GM19043 (cell line): ENCODE data around the gene FNDC3A.
A peak's percentile ranks its signal among the peaks of the same experiment; 100 is the strongest.
"Not testable (repeated sequence)": the region's sequence is repeated elsewhere in the genome, so short reads cannot be mapped to it uniquely, and the experiment has no call there.

Experiments used
- ATAC-seq: cut with Tn5 transposase; IDR thresholded peaks from one replicate; pipeline ENCODE4 v1.9.1; 2021; ENCODE audit warnings: low read depth; ENCODE audit not compliant: unreplicated experiment

The FNDC3A gene

DNA sequence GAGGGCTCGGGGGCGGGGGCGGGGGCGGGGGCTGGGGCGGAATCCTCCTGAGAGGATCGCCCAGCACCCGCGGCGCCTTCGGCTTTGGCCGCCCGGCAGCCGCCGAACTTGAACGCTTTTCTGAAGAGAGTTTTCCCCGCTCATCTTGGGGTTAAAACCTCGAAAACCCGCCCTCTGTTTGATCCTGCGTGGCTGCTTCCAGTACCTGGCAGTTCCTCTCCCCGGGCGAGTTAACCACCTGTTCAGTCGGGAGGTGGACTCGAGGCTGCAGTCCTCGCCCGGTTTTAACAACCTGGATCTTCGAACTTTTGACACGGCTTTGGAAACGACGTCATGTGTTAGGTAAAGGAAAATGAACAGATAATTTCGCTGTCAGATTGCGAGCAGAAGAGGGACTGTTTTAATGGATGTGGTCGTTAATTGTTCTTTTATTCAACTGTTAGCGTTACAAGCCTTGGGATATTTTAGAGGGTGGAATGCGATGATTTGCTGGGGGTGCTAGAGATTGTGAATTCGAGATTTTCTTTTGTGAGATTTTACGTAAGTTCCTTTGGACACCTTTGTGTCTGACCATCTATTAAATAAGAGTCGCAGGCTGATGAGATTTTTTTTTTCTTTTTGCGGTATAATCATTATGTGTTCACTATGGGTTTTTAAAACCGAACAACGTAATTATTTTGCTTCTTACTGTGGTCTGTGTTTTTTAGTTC lies 1.0 kb downstream of the FNDC3A start:
- ATAC-seq: peak; percentile 4

DNA sequence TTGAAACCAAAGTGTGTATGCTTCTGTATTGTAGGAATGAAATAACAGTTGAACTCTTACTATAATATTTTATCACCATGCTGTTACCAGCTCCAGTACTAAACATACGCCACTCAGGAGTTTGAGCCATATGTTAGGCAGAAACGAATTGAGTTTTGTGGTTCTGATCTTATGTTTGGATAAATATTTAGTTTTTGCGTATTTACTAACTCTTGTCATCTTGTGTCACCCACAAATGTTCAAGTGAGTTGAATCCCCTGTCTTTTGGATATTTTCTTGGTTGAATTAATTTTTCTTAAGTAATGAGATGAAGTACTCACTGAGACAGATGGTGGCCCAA lies 1.5 kb downstream of the FNDC3A start:
- no peak for ATAC-seq

GRCh38 chr13:48977973-48978372 lies 2.3 kb downstream of the FNDC3A start:
- ATAC-seq: no peak

- no peak for ATAC-seq
Measured at GRCh38 chr13:48978942-48979601, 3.4 kb downstream of the FNDC3A start.

GRCh38 chr13:48979892-48980291 lies 4.2 kb downstream of the FNDC3A start:
- peak; percentile 52 for ATAC-seq

DNA sequence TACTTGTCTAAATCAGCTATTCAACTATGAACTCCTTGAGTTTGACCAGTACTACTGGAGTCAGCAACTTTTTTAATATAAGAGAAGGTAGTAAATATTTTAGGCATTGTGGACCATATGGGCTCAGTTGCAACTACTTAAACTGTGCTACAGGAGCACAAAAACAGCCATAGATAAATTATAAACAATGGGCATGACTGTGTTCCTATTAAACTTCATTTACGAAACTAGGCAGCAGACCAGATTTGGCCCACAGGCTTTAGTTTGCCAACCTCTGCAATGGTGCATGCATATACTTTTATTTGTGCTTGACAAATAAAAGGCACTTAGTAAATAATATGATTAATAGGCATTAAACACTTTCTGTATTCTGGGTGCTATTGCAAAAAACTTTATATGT lies 7.6 kb downstream of the FNDC3A start:
- no peak for ATAC-seq

DNA sequence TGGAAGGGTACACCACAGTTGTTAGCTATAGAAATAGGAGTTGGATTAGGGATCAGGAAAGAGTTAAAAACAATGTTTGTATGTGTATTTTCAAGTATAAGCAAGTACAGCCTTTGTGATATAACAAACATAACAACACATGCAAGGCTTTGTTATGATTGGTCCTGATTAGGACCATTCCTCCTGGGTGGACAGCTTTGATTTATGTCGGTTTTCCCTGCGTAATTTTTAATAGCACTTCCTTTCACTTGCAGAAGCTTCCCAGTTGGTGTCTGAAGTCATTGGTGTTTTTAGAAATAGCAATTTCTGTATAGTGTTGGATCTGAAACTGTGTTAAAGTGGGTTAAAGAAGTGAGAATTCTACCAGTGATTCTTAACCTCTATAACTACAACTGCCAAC lies 10.0 kb downstream of the FNDC3A start:
- ATAC-seq: no peak

- ATAC-seq: no peak
Measured at GRCh38 chr13:48990900-48991299, 15.2 kb downstream of the FNDC3A start.

- no peak for ATAC-seq
Measured at GRCh38 chr13:48993150-48993549, 17.4 kb downstream of the FNDC3A start.

DNA sequence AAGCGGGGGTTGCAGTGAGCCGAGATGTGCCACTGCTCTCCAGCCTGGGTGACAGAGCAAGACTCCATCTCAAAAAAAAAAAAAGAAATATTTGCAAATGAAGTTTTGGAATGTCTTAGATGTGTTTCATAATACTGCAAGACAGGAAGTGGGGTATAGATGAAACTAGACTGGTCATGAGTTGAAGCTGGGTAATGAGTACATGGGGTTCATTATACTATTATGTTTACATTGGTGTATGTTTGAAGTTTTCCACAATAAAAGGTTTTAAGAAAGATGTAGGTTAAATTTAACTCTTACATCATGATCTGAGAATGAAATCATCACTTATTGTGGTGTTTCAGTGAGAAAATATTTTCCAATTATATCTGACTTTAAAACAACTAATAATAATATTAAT lies 19.0 kb downstream of the FNDC3A start:
- peak; percentile 63 for ATAC-seq

DNA sequence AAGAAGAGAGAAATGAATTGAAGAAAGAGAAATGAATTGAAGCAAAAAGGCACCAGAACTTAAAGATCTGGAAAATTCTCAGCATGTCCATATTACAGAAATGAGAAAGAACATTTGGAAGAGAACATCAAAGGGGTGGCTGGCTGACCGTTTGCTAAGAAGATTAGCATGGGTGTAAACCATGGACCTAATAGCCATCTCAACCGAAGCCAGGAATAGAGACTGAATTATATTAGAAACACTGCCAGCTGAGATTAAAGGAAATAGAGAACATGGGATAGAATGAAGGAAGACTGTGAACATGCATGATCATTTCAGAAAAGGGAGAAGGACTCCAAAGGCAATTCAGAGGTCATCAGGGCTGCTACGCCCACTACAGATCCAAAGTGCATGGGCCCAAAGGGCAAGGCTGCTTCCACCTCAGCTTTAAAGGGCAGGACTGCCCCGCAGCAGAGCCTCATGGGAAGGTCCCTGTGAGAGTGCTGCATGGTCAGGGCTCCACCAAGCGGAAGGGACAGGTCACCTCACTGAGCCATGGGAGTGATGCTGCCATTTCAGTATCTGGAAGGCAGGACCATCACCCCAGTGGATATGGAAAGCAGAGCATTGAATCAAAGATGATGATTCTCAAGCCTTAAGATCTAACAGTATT lies 23.1 kb downstream of the FNDC3A start:
- ATAC-seq: no peak

- ATAC-seq: no peak
Measured at GRCh38 chr13:49000247-49000646, 24.5 kb downstream of the FNDC3A start.

DNA sequence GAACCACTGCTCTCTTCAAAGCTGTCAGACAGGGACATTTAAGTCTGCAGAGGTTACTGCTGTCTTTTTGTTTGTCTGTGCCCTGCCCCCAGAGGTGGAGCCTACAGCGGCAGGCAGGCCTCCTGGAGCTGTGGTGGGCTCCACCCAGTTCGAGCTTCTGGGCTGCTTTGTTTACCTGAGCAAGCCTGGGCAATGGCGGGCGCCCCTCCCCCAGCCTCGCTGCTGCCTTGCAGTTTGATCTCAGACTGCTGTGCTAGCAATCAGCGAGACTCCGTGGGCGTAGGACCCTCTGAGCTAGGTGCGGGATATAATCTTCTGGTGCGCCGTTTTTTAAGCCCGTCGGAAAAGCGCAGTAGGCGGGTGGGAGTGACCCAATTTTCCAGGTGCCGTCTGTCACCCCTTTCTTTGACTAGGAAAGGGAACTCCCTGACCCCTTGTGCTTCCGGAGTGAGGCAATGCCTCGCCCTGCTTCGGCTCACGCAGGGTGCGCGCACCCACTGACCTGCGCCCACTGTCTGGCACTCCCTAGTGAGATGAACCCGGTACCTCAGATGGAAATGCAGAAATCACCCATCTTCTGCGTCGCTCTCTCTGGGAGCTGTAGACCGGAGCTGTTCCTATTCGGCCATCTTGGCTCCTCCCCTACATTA lies 43.4 kb downstream of the FNDC3A start:
- not testable (repeated sequence) for ATAC-seq

GRCh38 chr13:49020328-49020727 lies 44.6 kb downstream of the FNDC3A start:
- no peak for ATAC-seq

GRCh38 chr13:49020940-49021553 lies 45.3 kb downstream of the FNDC3A start:
- ATAC-seq: no peak

- no peak for ATAC-seq
Measured at GRCh38 chr13:49021953-49022352, 46.2 kb downstream of the FNDC3A start.

- no peak for ATAC-seq
Measured at GRCh38 chr13:49022472-49023144, 46.9 kb downstream of the FNDC3A start.

DNA sequence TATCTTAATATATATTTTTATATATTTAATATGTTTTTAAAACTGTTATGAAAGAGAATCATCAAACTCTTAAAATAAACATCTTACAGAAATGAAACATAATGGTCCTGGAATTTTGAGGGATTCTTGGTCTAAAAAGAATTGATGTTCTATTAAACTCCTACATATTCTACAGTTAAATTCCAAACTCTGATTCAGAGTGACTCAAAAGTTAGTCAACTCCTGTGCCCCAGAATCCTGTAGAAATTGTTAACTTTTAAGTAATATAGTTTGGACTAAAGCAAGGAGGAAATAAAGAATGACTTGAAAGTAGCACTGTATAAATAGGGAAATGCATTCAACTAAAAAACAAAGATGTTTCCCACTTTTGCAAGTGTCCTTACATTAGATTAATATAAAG lies 47.7 kb downstream of the FNDC3A start:
- no peak for ATAC-seq

DNA sequence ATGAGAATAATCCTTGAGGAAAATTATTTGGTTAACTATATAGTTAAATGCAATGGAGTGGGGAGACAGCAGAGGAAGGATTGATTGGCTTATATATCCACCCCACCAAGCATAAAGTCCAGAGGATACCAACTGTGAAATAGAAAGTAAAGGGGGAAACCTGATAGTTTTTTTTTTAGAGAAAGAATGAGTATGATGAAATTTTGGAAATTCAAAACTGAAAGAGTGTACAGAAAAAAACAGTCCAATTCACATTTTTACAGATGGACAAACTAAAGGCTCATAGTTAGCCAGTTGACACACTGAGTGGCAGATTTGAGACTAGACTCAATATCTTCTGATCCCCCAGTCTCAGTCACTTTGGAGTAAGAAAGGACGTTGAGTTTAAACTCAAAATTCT lies 51.1 kb downstream of the FNDC3A start:
- no peak for ATAC-seq

- no peak for ATAC-seq
Measured at GRCh38 chr13:49029570-49029969, 53.9 kb downstream of the FNDC3A start.

DNA sequence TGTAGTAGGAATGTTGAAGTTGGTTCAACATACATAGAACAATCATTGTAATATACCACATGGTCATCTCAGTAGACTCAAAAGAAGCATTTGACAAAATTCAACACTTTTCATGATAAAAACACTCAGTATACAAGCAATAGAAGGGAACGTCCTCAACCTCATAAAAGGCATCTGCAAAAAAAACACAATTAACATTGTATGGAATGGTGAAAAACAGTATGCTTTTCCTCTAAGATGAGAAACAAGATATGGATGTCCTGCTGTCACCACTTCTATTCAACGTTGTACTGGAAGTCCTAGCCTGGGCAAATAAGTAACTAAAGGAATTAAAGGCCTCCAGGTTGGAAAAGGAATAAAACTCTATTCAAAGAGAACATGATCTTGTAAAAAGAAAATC lies 54.5 kb downstream of the FNDC3A start:
- ATAC-seq: no peak
